Stimulated activated CD8-positive, alpha-beta memory T cell treated with anti-CD3 and anti-CD28 coated beads, Interleukin-15, amount 100 ng/mL, for 1 hour (primary cell): ENCODE results near the gene SPSB4.
A peak's percentile ranks its signal among the peaks of the same experiment; 100 is the strongest.
"Not testable (repeated sequence)": the region's sequence is repeated elsewhere in the genome, so short reads cannot be mapped to it uniquely, and the experiment has no call there.

Experiments used
- DNase-seq: peaks from one replicate; pipeline ENCODE4 v3.0.0-alpha.2; 2020; ENCODE audit warnings: low read depth

Gene SPSB4

GRCh38 chr3:141095546-141095937, 44.4 kb downstream of the SPSB4 start:
- no peak for DNase-seq

- DNase-seq = no peak
Observed at GRCh38 chr3:141096164-141096563, 45.0 kb downstream of the SPSB4 start.

GRCh38 chr3:141096981-141097380, 45.8 kb downstream of the SPSB4 start:
- DNase-seq = no peak

GRCh38 chr3:141100112-141100511, 49.0 kb downstream of the SPSB4 start:
- DNase-seq = no peak

- DNase-seq = no peak
Observed at GRCh38 chr3:141100531-141101320, 49.6 kb downstream of the SPSB4 start.

- no peak for DNase-seq
Observed at GRCh38 chr3:141102372-141102771, 51.2 kb downstream of the SPSB4 start.

- no peak for DNase-seq
Observed at GRCh38 chr3:141103067-141103466, 51.9 kb downstream of the SPSB4 start.

GRCh38 chr3:141103503-141103902, 52.4 kb downstream of the SPSB4 start:
- no peak for DNase-seq

- no peak for DNase-seq
Observed at GRCh38 chr3:141104151-141104821, 53.1 kb downstream of the SPSB4 start.

GRCh38 chr3:141105828-141106628, 54.9 kb downstream of the SPSB4 start:
- peak; percentile 46 for DNase-seq

GRCh38 chr3:141106842-141107241, 55.7 kb downstream of the SPSB4 start:
- DNase-seq = no peak

- DNase-seq = no peak
Observed at GRCh38 chr3:141108039-141108438, 56.9 kb downstream of the SPSB4 start.

GRCh38 chr3:141109751-141110150, 58.6 kb downstream of the SPSB4 start:
- no peak for DNase-seq

GRCh38 chr3:141110322-141110721, 59.2 kb downstream of the SPSB4 start:
- DNase-seq = no peak

- DNase-seq = no peak
Observed at GRCh38 chr3:141111364-141112155, 60.4 kb downstream of the SPSB4 start.

- no peak for DNase-seq
Observed at GRCh38 chr3:141112686-141113297, 61.6 kb downstream of the SPSB4 start.

- DNase-seq = not testable (repeated sequence)
Observed at GRCh38 chr3:141113680-141114079, 62.5 kb downstream of the SPSB4 start.

- DNase-seq = no peak
Observed at GRCh38 chr3:141114179-141114745, 63.1 kb downstream of the SPSB4 start.

GRCh38 chr3:141114816-141115460, 63.8 kb downstream of the SPSB4 start:
- DNase-seq = no peak

- DNase-seq = no peak
Observed at GRCh38 chr3:141115789-141116541, 64.8 kb downstream of the SPSB4 start.
